CD14-positive monocyte (primary cell): ENCODE measurements around the gene MYL2. TPM values are rescaled to one million over a fixed set of nuclear protein-coding genes. Genes with fewer than 3 reads are reported as not detected.
A peak's percentile ranks its signal among the peaks of the same experiment; 100 is the strongest.

Experiments used
- DNase-seq, 3 donors: peaks; one replicate each; pipeline ENCODE4 v3.0.0-alpha.2; 2011 to 2022
- H2AFZ ChIP-seq: 2 replicates; pipeline ENCODE4 v1.6.0; 2012; ENCODE audit warnings: mild to moderate bottlenecking, low read depth, low read length, inconsistent platforms; ENCODE audit not compliant: insufficient read depth, poor library complexity, severe bottlenecking
- H3K27ac ChIP-seq, 2 donors: 1 replicate in 1 of 2; 2 replicates in 1 of 2; pipeline ENCODE4 v1.5.1; 2012 to 2013; ENCODE audit warnings: low read length in 2 of 2, control low read depth in 1 of 2, inconsistent platforms in 1 of 2, low read depth in 1 of 2, mild to moderate bottlenecking in 1 of 2
- H3K27me3 ChIP-seq, 2 donors: one replicate each; pipeline versions ENCODE4 v1.6.0 to v1.6.1; 2011 to 2013; ENCODE audit warnings: low read length in 2 of 2; ENCODE audit not compliant: control insufficient read depth in 2 of 2, insufficient read depth in 2 of 2
- H3K36me3 ChIP-seq, 2 donors: replicated peaks in 1 of 2; 1 replicate in 1 of 2; 2 replicates in 1 of 2; pipeline versions ENCODE4 v1.5.1 to v1.6.1; 2012 to 2013; ENCODE audit warnings: low read length in 2 of 2, control low read depth in 1 of 2, inconsistent platforms in 1 of 2, mild to moderate bottlenecking in 1 of 2; ENCODE audit not compliant: insufficient read depth in 2 of 2, control insufficient read depth in 1 of 2
- H3K4me1 ChIP-seq, 2 donors: 1 replicate in 1 of 2; 2 replicates in 1 of 2; pipeline versions ENCODE4 v1.5.1 to v1.6.1; 2012 to 2013; ENCODE audit warnings: low read length in 2 of 2, control low read depth in 1 of 2, inconsistent platforms in 1 of 2, mild to moderate bottlenecking in 1 of 2, moderate library complexity in 1 of 2; ENCODE audit not compliant: insufficient read depth in 2 of 2, control insufficient read depth in 1 of 2
- H3K4me2 ChIP-seq: replicated peaks from 2 replicates; pipeline ENCODE3; 2012; ENCODE audit warnings: low read length, moderate library complexity, mild to moderate bottlenecking; ENCODE audit not compliant: poor library complexity, severe bottlenecking; ENCODE audit errors: extremely low read depth
- H3K4me3 ChIP-seq, 3 experiments: fragments of 200-600 bp in 1 of 3; sonication (generic) in 1 of 3; replicated peaks in 1 of 3; 1 replicate in 2 of 3; 2 replicates in 1 of 3; pipeline ENCODE4 v1.5.1; 2011 to 2013; ENCODE audit warnings: low read length in 3 of 3, mild to moderate bottlenecking in 3 of 3, control low read depth in 2 of 3, low read depth in 2 of 3, inconsistent platforms in 1 of 3, moderate library complexity in 1 of 3
- H3K79me2 ChIP-seq: 2 replicates; pipeline ENCODE4 v1.6.0; 2012; ENCODE audit warnings: mild to moderate bottlenecking, control low read depth, inconsistent platforms, low read length, moderate library complexity; ENCODE audit not compliant: insufficient read depth
- H3K9ac ChIP-seq: 2 replicates; pipeline ENCODE4 v1.6.0; 2017; ENCODE audit warnings: low read length, mild to moderate bottlenecking; ENCODE audit not compliant: insufficient read depth, poor library complexity, severe bottlenecking
- H3K9me3 ChIP-seq, 2 donors: replicated peaks in 1 of 2; 1 replicate in 1 of 2; 2 replicates in 1 of 2; pipeline versions ENCODE4 v1.5.1 to v1.6.1; 2012 to 2013; ENCODE audit warnings: low read length in 2 of 2, control low read depth in 1 of 2; ENCODE audit not compliant: control insufficient read depth in 1 of 2, insufficient read depth in 1 of 2
- H4K20me1 ChIP-seq: 2 replicates; pipeline ENCODE4 v1.6.0; 2012; ENCODE audit warnings: mild to moderate bottlenecking, low read length, control low read depth, moderate library complexity; ENCODE audit not compliant: insufficient read depth
- H3K27ac Mint-ChIP-seq, 7 donors: one replicate each; pipeline ENCODE4 v1.8.0; 2020; ENCODE audit warnings: mild to moderate bottlenecking in 7 of 7, mixed read lengths in 7 of 7, moderate library complexity in 6 of 7, inconsistent platforms in 2 of 7
- H3K27me3 Mint-ChIP-seq, 3 donors: one replicate each; pipeline ENCODE4 v1.8.0; 2021 to 2022; ENCODE audit warnings: low read depth in 3 of 3, mild to moderate bottlenecking in 3 of 3, mixed read lengths in 3 of 3, moderate library complexity in 3 of 3, inconsistent platforms in 1 of 3
- H3K36me3 Mint-ChIP-seq, 2 donors: one replicate each; pipeline ENCODE4 v1.8.0; 2020; ENCODE audit warnings: mixed read lengths in 2 of 2, inconsistent platforms in 1 of 2, mild to moderate bottlenecking in 1 of 2
- H3K4me1 Mint-ChIP-seq: one replicate; pipeline ENCODE4 v1.8.0; 2020; ENCODE audit warnings: mild to moderate bottlenecking, mixed read lengths
- H3K4me3 Mint-ChIP-seq, 2 donors: one replicate each; pipeline ENCODE4 v1.8.0; 2020; ENCODE audit warnings: mild to moderate bottlenecking in 2 of 2, mixed read lengths in 2 of 2, moderate library complexity in 1 of 2
- H3K9me3 Mint-ChIP-seq, 7 donors: one replicate each; pipeline ENCODE4 v1.8.0; 2020 to 2022; ENCODE audit warnings: mixed read lengths in 7 of 7, mild to moderate bottlenecking in 6 of 7, moderate library complexity in 6 of 7, inconsistent platforms in 2 of 7
- CTCF ChIP-seq: fragments of 200-600 bp; IDR thresholded peaks from one replicate; pipeline ENCODE4 v1.8.0; 2022; ENCODE audit warnings: antibody characterized with exemption, mild to moderate bottlenecking
- WGBS: methylation state at CpG from one replicate; pipeline ENCODE4 v1.1.5; 2013; ENCODE audit warnings: missing lambda C conversion rate; ENCODE audit not compliant: insufficient coverage; 5-methylcytosine and 5-hydroxymethylcytosine counted together
- intact Hi-C, 2 donors: fragments of 100-400 bp; cut with micrococcal nuclease; formaldehyde crosslinking; loops; one replicate each; pipeline versions ENCODE4 v1.15.0 to v1.15.1; 2023
- polyA plus RNA-seq, 3 donors: library from polyadenylated mRNA; depleted of rRNA in 1 of 3; unstranded in 2 of 3; stranded (reverse) in 1 of 3; fragments of 300-500 nt in 2 of 3; fragments of >200 nt in 1 of 3; fragmentation: Illumina TruSeq in 2 of 3; gene quantifications; 1 replicate in 2 of 3; 2 replicates in 1 of 3; pipeline ENCODE4 v1.2.3, GENCODE V29; 2012 to 2021

The MYL2 gene
- polyA plus RNA-seq, 3 donors: not detected

DNA sequence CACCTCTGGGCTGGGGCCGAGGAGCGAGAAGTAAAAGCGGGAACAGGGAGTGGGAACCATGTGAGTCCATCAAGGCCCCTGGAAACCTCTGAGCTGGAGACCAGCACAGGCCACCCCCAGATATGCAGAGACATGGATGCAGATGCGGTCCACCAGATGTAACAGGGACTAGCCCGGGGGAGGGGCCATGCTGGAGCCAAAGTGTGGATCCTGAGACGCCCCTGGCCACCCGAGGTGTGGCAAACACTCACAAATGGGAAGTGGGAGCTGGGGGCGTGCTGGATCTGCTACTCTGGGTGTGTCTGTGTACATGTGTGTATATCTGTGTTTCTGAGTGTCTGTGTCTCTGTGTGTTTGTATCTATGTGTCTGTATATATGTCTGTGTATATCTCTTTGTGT lies 12.8 kb downstream of the MYL2 start:
- Histone ChIP-seq H3K4me2 (no peak overlapping the region), H3K79me2 (no peaks in the 10 kb centered on the region), H4K20me1 (no peaks in the 10 kb centered on the region), H3K27me3 (no peaks in the 10 kb centered on the region), H3K9me3 (no peaks in the 10 kb centered on the region), H3K27ac (no peak overlapping the region), H3K4me1 (no peaks in the 10 kb centered on the region), H3K9ac (no peak overlapping the region), H2AFZ (no peak overlapping the region), H3K36me3 (no peaks in the 10 kb centered on the region), H3K4me3 (no peak overlapping the region)
- 56% methylated on average over 8 of the region's 8 CpGs for WGBS
- Mint-ChIP-seq H3K27me3 (peaks cover 0 to 4% (median 0%) of the 10 kb centered on the region in 3 donors), H3K4me3 (no peak overlapping the region), H3K36me3 (no peaks in the 10 kb centered on the region), H3K4me1 (peaks cover 12% of the 10 kb centered on the region), H3K27ac (no peak overlapping the region), H3K9me3 (no peaks in the 10 kb centered on the region)
- no peak for DNase-seq
- no peak for TF ChIP-seq CTCF
- intact Hi-C loops: no loop called here

DNA sequence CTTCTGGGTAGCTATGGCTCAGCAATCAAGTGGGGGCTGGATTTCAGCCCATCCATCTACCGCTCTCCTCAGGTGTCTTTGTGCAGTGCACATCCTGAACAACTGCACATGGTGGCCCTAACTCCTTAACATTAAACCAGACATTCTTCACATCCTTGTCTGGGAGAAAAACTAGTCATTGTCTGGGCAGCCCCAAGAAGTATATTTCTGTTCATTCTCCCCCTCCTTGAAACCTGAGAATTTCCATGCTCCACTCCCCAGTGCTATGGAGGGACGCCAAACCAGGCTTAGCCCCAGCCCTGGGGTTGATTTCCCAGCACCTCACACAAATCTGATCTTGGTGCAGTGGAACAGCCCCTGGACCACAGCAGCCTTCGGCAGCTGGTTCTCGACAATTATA lies 13.4 kb downstream of the MYL2 start:
- WGBS: 85% methylated on average over 3 of the region's 4 CpGs
- Mint-ChIP-seq H3K27ac (peak overlapping the region in 1 of 7 donors; percentile 70), H3K9me3 (no peaks in the 10 kb centered on the region)

More for the DNA sequence above, 13.4 kb downstream of the MYL2 start:
- no peaks in the 10 kb centered on the region for H3K36me3 ChIP-seq
- H3K27me3 ChIP-seq: no peaks in the 10 kb centered on the region
- peak overlapping the region in 1 of 2 donors; percentile 24 for H3K4me3 Mint-ChIP-seq
- no peak overlapping the region for H2AFZ ChIP-seq
- H3K36me3 Mint-ChIP-seq: no peaks in the 10 kb centered on the region
- H3K9me3 ChIP-seq: no peaks in the 10 kb centered on the region
- peaks cover 0 to 4% (median 0%) of the 10 kb centered on the region in 3 donors for H3K27me3 Mint-ChIP-seq
- no peak for DNase-seq
- no peak overlapping the region for H3K9ac ChIP-seq
- no peaks in the 10 kb centered on the region for H4K20me1 ChIP-seq
- TF ChIP-seq CTCF: no peak
- H3K4me1 ChIP-seq: no peaks in the 10 kb centered on the region
- intact Hi-C loops: no loop called here
- H3K27ac ChIP-seq: no peak overlapping the region
- peaks cover 12% of the 10 kb centered on the region for H3K4me1 Mint-ChIP-seq
- H3K4me3 ChIP-seq: no peak overlapping the region
- no peaks in the 10 kb centered on the region for H3K79me2 ChIP-seq
- H3K4me2 ChIP-seq: no peak overlapping the region
